ENCODE measurements around the gene MCFD2.
"Not testable (repeated sequence)": the region's sequence is repeated elsewhere in the genome, so short reads cannot be mapped to it uniquely, and the experiment has no call there.

MCFD2 gene

GRCh38 chr2:46936566-46936965 lies 21.0 kb upstream of the MCFD2 start:
- no peak for DNase-seq

DNA sequence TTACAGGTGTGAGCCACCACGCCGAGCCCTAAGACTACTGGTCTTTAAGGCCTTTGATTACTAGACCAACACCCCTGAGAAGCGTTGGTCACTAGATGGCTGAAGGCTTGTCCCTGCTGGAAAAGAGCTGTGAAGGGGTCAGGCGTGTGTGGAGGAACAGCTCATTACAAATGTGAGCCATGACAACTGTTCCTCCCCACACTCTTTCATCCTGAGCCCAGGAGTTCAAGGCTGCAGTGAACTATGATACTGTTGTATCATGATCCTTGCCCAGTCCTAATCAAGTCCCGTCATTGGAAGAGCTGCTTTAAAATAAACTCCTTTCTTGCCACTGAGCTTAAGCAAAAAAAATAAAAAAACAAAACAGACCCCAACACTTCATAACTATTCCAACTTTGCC lies 19.5 kb upstream of the MCFD2 start:
- DNase-seq, result no peak

DNA sequence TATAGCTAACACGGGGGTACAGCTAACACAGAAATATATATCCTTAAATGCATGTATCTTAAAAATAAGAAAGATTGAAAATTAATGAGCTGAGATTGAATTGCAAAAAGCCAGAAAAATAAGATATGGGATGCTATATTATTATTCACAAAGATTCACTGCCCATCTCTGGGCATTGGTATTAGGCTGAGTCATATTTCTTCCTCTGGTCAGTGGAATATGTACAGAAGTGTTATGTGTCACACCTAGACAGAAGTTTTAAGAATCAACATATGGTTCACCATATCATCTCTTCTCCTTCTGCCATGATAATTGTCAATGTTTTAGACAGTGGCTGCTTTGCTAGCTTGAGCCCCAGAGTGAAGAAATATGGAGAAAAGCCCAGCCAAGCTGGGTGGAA lies 14.0 kb upstream of the MCFD2 start:
- DNase-seq, result no peak

DNA sequence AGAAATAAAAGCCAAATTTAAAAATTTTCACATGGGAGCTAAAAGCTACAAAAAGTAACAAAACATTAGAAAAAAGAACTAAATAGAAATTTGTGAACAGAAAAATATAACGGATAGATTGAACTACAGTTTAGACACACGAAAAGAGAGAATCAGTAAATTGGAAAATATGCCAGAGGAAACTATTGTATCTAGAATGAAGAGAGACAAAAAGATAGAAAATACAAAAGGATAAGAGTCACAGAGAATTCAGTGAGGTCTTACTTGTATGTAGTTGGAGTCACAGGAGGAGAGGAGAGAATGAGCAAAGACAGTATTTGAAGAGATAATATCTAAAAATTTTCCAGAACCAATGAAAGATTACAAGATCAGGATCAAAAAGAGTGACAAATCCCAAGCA lies 11.3 kb upstream of the MCFD2 start:
- no peak for DNase-seq

DNA sequence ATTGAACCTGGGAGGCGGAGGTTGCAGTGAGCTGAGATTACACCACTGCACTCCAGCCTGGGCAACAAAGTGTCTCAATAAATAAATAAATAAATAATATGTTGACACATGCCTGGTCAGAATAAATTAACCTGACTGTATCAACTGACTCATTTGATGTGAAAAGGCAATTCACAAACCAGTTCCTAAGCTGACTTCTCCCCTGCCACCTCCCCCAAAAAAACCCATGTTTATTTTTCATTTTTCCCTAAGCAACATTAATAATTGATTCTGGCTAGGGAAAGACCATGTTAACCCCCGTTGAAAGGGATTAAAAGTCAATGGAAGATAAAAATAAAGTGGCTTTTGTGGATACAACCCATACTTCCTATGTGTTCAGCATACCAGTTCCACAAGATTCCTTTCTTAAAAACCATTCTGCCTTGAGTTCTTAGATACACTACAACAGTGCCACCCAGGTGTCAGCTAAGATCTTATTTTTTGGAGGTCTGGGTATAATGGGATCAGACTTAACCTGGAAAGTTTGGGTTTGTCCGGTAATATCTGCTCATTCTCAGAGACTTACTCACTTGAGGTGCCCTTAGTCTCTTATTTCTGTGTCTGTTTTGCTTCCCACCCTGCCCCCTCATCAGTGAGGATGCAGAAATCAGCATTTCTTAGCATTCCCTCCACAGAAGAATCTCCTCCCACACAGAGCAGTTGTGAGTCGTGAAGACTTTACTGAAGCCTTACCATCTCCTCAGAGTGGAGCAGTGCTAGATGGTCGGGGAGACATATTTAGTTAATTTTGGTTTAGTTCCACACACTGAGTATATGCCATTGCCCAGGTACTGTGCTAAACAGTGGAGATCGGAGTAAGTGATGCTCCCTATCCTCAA lies 10.1 kb upstream of the MCFD2 start:
- no peak for DNase-seq

DNA sequence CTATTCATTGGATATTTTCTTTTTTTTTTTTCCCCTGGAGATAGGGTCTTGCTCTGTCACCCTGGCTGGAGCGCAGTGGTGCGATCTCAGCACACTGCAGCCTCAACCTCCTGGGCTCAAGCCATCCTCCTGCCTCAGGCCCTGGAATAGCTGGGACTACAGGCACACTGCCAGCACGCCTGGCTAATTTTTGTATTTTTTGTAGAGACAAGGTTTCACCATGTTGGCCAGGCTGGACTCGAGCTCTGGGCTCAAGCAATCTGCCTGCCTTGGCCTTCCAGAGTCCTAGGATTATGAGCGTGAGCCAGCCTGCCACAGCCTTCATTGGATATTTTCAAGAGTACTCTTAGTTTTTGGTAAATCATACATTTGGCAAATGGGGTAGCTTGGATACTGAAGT lies 9.0 kb upstream of the MCFD2 start:
- DNase-seq, result no peak

GRCh38 chr2:46924038-46924437 lies 8.4 kb upstream of the MCFD2 start:
- DNase-seq, result no peak

DNA sequence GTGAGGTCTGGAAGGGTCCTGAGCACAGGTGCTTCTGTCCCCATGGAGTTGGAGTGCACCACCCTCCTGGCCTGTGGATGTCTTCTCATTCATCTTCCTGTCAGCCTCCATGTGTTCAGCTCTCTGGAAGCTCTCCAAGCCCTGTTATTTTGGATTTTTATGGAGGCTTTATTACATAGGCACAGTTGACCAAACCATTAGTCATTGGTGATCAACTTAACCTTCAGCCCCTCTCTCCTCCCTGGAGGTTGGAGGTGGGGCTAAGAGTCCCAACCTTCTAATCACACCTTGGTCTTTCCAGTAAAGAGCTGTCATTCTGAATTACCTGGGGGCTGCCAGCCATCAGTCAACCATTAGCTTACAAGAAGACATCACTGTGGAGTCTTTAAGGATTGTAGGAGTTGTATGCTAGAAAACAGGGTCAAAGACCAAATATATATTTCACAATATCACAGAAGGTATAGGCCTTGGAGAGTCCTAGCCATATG lies 7.5 kb upstream of the MCFD2 start:
- DNase-seq, result no peak

DNA sequence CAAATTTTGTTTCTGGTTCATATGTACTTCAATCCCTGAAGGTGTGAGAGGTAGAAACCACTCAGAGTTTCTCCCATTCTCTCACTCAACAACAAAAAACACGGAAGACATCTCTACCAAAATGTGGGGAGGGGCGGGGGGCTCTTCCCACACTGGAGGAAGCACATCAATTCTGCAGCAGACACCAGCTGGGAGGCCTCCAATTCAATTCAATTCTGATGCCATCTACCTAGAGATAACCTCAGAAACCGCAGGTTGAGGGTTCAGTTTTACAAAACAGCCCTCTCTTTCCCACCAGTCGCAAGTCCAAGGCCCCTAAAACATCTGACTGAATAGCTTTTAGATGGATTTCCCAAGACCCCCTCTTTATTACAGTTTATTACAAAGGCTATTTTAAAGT lies 7.0 kb upstream of the MCFD2 start:
- DNase-seq, result no peak

GRCh38 chr2:46921676-46922448 lies 6.3 kb upstream of the MCFD2 start:
- DNase-seq, result no peak

DNA sequence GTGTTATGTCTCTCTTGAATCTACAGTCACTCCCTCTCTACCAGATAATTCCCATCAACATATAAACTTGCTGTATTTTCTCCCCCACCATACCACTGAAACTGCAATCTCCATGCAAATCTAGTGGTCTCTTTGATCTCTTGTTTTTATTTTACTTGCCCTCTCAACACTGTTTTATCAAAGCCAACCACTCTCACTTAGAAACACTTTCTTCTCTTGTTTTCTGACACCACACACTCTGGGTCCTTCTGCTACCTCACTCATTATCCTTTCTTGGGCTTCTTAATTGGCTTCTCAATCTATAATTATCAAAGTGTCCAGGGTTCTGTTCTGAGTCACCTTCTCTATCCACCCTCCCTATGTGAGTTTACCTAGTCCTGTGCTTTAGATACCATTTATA lies 2.0 kb upstream of the MCFD2 start:
- no peak for DNase-seq

- peak; percentile 92 for DNase-seq
Observed at GRCh38 chr2:46915811-46916630, 415 bp upstream of the MCFD2 start.

GRCh38 chr2:46914578-46915230 lies 902 bp downstream of the MCFD2 start:
- DNase-seq, result no peak

DNA sequence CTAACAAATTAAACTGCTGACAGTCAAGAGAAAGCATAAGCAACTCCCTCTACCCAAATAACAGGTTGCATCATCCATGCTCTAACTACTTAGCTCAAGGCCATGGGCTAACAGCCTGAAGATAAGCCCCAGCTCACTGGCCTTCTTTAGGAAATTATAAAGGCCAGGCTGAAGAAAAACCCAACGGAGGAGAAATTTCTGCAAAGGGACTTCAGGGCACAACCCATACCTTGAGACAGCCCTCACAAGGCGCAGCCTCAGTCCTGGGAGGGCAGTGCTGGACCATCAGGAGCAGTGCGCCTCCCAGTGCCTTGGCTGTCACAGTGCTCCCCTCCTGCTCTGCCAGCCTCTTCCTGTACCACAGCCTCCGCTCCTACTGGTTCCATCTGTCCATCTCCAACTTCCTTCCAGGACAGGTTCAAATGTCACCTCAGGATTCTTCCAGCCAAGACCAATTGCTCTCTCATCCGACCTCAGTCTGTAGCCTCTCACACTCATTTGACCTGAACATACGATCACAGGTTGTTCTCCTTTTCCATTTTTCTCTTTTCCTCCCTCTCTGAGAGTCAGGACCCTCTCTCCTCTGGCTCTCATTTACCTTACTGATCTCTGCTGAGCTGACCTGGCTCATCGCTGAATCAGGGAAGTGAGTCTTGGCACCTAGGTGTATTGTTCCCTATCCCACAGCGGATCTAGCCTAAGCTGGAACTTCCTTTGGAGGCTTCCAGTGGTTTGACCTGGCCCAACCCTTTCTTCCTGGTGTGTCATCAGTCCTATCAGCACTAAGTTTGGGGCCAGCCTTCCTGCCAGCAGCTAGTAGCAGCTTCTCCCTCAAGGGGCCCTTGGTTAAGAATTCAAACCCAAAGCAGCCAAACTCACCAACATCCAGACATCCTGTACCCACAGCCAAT lies 1.9 kb downstream of the MCFD2 start:
- DNase-seq, result no peak

- no peak for DNase-seq
Observed at GRCh38 chr2:46909771-46910419, 5.7 kb downstream of the MCFD2 start.

DNA sequence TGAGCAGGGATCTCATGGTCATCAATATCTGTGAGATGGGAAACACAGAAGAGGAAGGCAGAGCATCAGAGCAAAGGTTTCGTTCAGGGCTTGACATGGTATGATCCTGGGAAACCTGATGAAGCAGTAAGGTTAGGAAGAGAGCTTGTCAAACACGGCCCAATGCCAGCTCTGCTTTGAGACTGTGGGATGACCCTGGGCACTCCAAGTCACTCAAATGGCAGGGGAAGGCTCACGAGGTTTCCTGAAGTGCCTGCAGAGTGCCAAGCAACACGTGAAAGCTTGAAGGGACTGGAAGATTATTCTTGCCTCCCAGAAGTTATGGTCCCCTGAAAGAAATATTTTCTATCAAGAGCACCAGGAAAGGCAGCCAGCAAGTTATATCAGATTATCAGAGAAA lies 6.5 kb downstream of the MCFD2 start:
- no peak for DNase-seq

- DNase-seq, result not testable (repeated sequence)
Observed at GRCh38 chr2:46904908-46905678, 10.5 kb downstream of the MCFD2 start.

- not testable (repeated sequence) for DNase-seq
Observed at GRCh38 chr2:46902980-46903379, 12.6 kb downstream of the MCFD2 start.

DNA sequence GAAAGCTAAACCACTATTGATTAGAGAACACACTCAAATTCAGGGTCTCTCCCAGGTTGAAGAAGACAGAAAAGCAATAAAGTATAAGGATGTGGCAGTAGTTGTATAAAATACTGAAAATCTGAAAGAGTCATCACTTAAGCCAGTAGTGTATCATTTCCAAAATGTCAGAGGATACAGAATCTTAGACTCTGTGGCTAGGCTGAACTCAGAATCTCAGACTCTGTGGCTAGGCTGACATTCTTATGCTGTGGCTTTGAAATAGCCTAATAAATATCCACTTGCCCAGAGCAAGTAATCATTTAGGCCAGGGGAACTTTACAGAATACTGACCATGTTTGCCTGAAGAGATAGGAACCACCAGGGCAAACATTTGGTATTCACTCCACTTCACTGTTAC lies 13.1 kb downstream of the MCFD2 start:
- no peak for DNase-seq

- DNase-seq, result no peak
Observed at GRCh38 chr2:46901611-46902010, 14.0 kb downstream of the MCFD2 start.
